B cell (primary cell): Measurements from ENCODE around the gene BRD1. TPM values are rescaled to one million over a fixed set of nuclear protein-coding genes. Genes with fewer than 3 reads are reported as not detected.

ENCODE experiments used
- ATAC-seq: fragments of 200-7000 bp; cut with Tn5 transposase; one replicate; pipeline ENCODE4 v1.10.0; 2021; ENCODE audit warnings: low read depth, mild to moderate bottlenecking, moderate number of reproducible peaks, moderate library complexity
- CTCF ChIA-PET: fragments of 350-600 bp; sonication (Branson Sonifier 250); formaldehyde crosslinking; loops from one replicate; lab custom pipeline; 2021; ENCODE audit warnings: antibody characterized with exemption, inconsistent platforms; lab: Charles Lee
- POLR2A ChIA-PET: fragments of 350-600 bp; sonication (Branson Sonifier 250); formaldehyde crosslinking; loops from one replicate; lab custom pipeline; 2021; ENCODE audit warnings: antibody characterized with exemption; lab: Charles Lee
- DNase-seq: peaks from one replicate; pipeline ENCODE4 v3.0.0; 2013
- H2AFZ ChIP-seq: 2 replicates; pipeline ENCODE4 v1.6.1; 2012; ENCODE audit warnings: mild to moderate bottlenecking, low read depth, low read length; ENCODE audit not compliant: insufficient read depth, poor library complexity, severe bottlenecking
- H3K27ac ChIP-seq, 2 donors: 1 replicate in 1 of 2; 2 replicates in 1 of 2; pipeline ENCODE4 v1.5.1; 2012 to 2013; ENCODE audit warnings: low read length in 2 of 2, mild to moderate bottlenecking in 2 of 2, moderate library complexity in 1 of 2
- H3K27me3 ChIP-seq, 4 experiments: fragments of 200-600 bp in 1 of 4; sonication (generic) in 1 of 4; replicated peaks in 1 of 4; 1 replicate in 2 of 4; 2 replicates in 2 of 4; pipeline versions ENCODE4 v1.6.1 to v1.7.0; 2013 to 2016; ENCODE audit warnings: low read length in 3 of 4, mild to moderate bottlenecking in 2 of 4, mixed read lengths in 1 of 4, moderate library complexity in 1 of 4; ENCODE audit not compliant: insufficient read depth in 4 of 4, control insufficient read depth in 3 of 4; ENCODE audit errors: control extremely low read depth in 1 of 4
- H3K36me3 ChIP-seq, 2 experiments: replicated peaks in 1 of 2; 1 replicate in 1 of 2; 2 replicates in 1 of 2; pipeline versions ENCODE4 v1.6.1 to v1.7.1; 2013; ENCODE audit warnings: low read length in 1 of 2; ENCODE audit not compliant: insufficient read depth in 2 of 2, control insufficient read depth in 1 of 2; ENCODE audit errors: control extremely low read depth in 1 of 2, extremely low read depth in 1 of 2
- H3K4me1 ChIP-seq, 2 donors: fragments of 200-600 bp in 1 of 2; sonication (generic) in 1 of 2; 1 replicate in 1 of 2; 2 replicates in 1 of 2; pipeline versions ENCODE4 v1.5.1 to v1.6.1; 2013 to 2017; ENCODE audit warnings: low read length in 2 of 2; ENCODE audit not compliant: control insufficient read depth in 2 of 2, insufficient read depth in 2 of 2
- H3K4me2 ChIP-seq: replicated peaks from 2 replicates; pipeline ENCODE3; 2012; ENCODE audit warnings: mild to moderate bottlenecking, low read depth, low read length; ENCODE audit not compliant: poor library complexity, severe bottlenecking
- H3K4me3 ChIP-seq, 5 experiments: fragments of 200-600 bp in 1 of 5; sonication (generic) in 1 of 5; 1 replicate in 3 of 5; 2 replicates in 2 of 5; pipeline versions ENCODE4 v1.5.1 to v1.7.0; 2011 to 2016; ENCODE audit warnings: low read length in 4 of 5, mild to moderate bottlenecking in 4 of 5, low read depth in 2 of 5, control low read depth in 1 of 5, moderate library complexity in 1 of 5; ENCODE audit not compliant: insufficient read depth in 1 of 5; ENCODE audit errors: control extremely low read depth in 1 of 5, extremely low read depth in 1 of 5
- H3K79me2 ChIP-seq: fragments of 200-600 bp; sonication (generic); one replicate; pipeline ENCODE4 v1.6.0; 2016; ENCODE audit warnings: low read length; ENCODE audit not compliant: control insufficient read depth, insufficient read depth
- H3K9ac ChIP-seq: fragments of 200-600 bp; sonication (generic); 2 replicates; pipeline ENCODE4 v1.6.1; 2017; ENCODE audit warnings: mild to moderate bottlenecking, low read length, moderate library complexity
- H3K9me3 ChIP-seq, 3 donors: one replicate each; pipeline versions ENCODE4 v1.6.1 to v1.7.1; 2013; ENCODE audit warnings: low read length in 2 of 3; ENCODE audit not compliant: control insufficient read depth in 2 of 3, insufficient read depth in 1 of 3; ENCODE audit errors: control extremely low read depth in 1 of 3
- H4K20me1 ChIP-seq: 2 replicates; pipeline ENCODE4 v1.6.0; 2012; ENCODE audit warnings: mild to moderate bottlenecking, low read length; ENCODE audit not compliant: insufficient read depth, control insufficient read depth, poor library complexity, severe bottlenecking
- H3K27ac Mint-ChIP-seq: one replicate; pipeline ENCODE4 v1.8.0; 2021; ENCODE audit warnings: mixed read lengths
- H3K27me3 Mint-ChIP-seq: one replicate; pipeline ENCODE4 v1.8.0; 2021; ENCODE audit warnings: mixed read lengths
- H3K4me1 Mint-ChIP-seq: one replicate; pipeline ENCODE4 v1.8.0; 2021; ENCODE audit warnings: mixed read lengths
- H3K4me3 Mint-ChIP-seq: one replicate; pipeline ENCODE4 v1.8.0; 2021; ENCODE audit warnings: mixed read lengths
- H3K9me3 Mint-ChIP-seq: one replicate; pipeline ENCODE4 v1.8.0; 2022; ENCODE audit warnings: mixed read lengths; ENCODE audit not compliant: insufficient read depth
- CTCF ChIP-seq: fragments of 200-600 bp; IDR thresholded peaks from one replicate; pipeline ENCODE4 v1.8.0; 2022; ENCODE audit warnings: antibody characterized with exemption, mild to moderate bottlenecking
- EZH2 ChIP-seq: IDR thresholded peaks from 2 replicates; pipeline ENCODE4 v1.6.1; 2012; ENCODE audit warnings: borderline replicate concordance, low read depth, mild to moderate bottlenecking, moderate library complexity, low read length; ENCODE audit not compliant: insufficient read depth, poor library complexity, severe bottlenecking
- WGBS: methylation state at CpG from one replicate; pipeline ENCODE4 v1.1.5; 2013; ENCODE audit warnings: missing lambda C conversion rate; ENCODE audit not compliant: insufficient coverage; 5-methylcytosine and 5-hydroxymethylcytosine counted together
- intact Hi-C: fragments of 100-400 bp; cut with micrococcal nuclease; formaldehyde crosslinking; loops from one replicate; pipeline ENCODE4 v1.10.0; 2022
- polyA plus RNA-seq: library from polyadenylated mRNA; depleted of rRNA; stranded (reverse); fragments of >200 nt; gene quantifications from 2 replicates; pipeline ENCODE4 v1.2.3, GENCODE V29; 2012
- total RNA-seq, 2 donors: library from RNA; stranded (reverse); fragments of 120-200 nt in 1 of 2; gene quantifications; 1 replicate in 1 of 2; 2 replicates in 1 of 2; pipeline versions ENCODE4 v1.2.3 to v1.2.4, GENCODE V29; 2013 to 2022

The BRD1 gene
- total and polyA plus RNA-seq, 2 donors (not counting 1 experiment from before 2014, with no cell fraction given): 16.9 to 73.3 TPM

- WGBS: 98% methylated on average over 37 of the region's 37 CpGs
- TF ChIP-seq CTCF (no peak), EZH2 (no peak)
- Mint-ChIP-seq H3K27ac (no peak overlapping the region), H3K27me3 (no peaks in the 10 kb centered on the region), H3K4me3 (no peak overlapping the region), H3K9me3 (no peaks in the 10 kb centered on the region), H3K4me1 (peaks cover 13% of the 10 kb centered on the region)
- H3K79me2 ChIP-seq: peaks cover 89% of the 10 kb centered on the region
- H3K4me3 ChIP-seq: no peak overlapping the region
- DNase-seq (no peak), ATAC-seq (no peak)
- ChIA-PET CTCF (interaction anchor here (1.0 kb wide), 1 partner anchor 77 kb away, joined by 3 read pairs; no protein-coding TSS in a partner anchor), POLR2A (no interaction called here)
- no peaks in the 10 kb centered on the region for H3K9me3 ChIP-seq
- no peak overlapping the region for H3K27ac ChIP-seq
- H2AFZ ChIP-seq: no peak overlapping the region
- peaks cover 0 to 6% of the 10 kb centered on the region in 2 donors for H3K4me1 ChIP-seq
- peaks cover 91% of the 10 kb centered on the region for H4K20me1 ChIP-seq
- no peaks in the 10 kb centered on the region for H3K27me3 ChIP-seq
- no peak overlapping the region for H3K4me2 ChIP-seq
- H3K36me3 ChIP-seq: peaks cover 1 to 74% of the 10 kb centered on the region in 2 experiments
- intact Hi-C loops: no loop called here
- H3K9ac ChIP-seq: no peak overlapping the region
Observed at GRCh38 chr22:49798486-49799151, 29.1 kb downstream of the BRD1 start.

- Histone ChIP-seq H4K20me1 (peaks cover 91% of the 10 kb centered on the region), H3K9me3 (no peaks in the 10 kb centered on the region), H3K27me3 (no peaks in the 10 kb centered on the region), H2AFZ (no peak overlapping the region), H3K36me3 (peaks cover under 1 to 74% of the 10 kb centered on the region in 2 experiments), H3K79me2 (peaks cover 89% of the 10 kb centered on the region), H3K4me1 (peaks cover 0 to under 1% of the 10 kb centered on the region in 2 donors), H3K4me3 (no peak overlapping the region), H3K4me2 (no peak overlapping the region), H3K9ac (no peak overlapping the region), H3K27ac (no peak overlapping the region)
- no peak overlapping the region for H3K4me3 Mint-ChIP-seq
- POLR2A ChIA-PET: no interaction called here
- H3K4me1 Mint-ChIP-seq: peaks cover 8% of the 10 kb centered on the region
- WGBS: over 99% methylated on average over 12 of the region's 22 CpGs
- DNase-seq (no peak), ATAC-seq (no peak)
- H3K9me3 Mint-ChIP-seq: no peaks in the 10 kb centered on the region
- intact Hi-C loops: no loop called here
- TF ChIP-seq CTCF (no peak), EZH2 (no peak)
- no peak overlapping the region for H3K27ac Mint-ChIP-seq
- no peaks in the 10 kb centered on the region for H3K27me3 Mint-ChIP-seq
- CTCF ChIA-PET: interaction anchor here (1.0 kb wide), 1 partner anchor 78 kb away, joined by 3 read pairs; no protein-coding TSS in a partner anchor
Observed at GRCh38 chr22:49797706-49798105, 30.0 kb downstream of the BRD1 start.
